22Rv1 (cell line): ENCODE measurements around the gene SETDB1.

Experiments
- CTCF ChIP-seq: fragments of 450-650 bp; IDR thresholded peaks from 2 replicates; pipeline ENCODE4 v1.5.1; 2017; ENCODE audit warnings: mild to moderate bottlenecking
- ZFX ChIP-seq: fragments of 450-650 bp; IDR thresholded peaks from 2 replicates; pipeline ENCODE4 v1.6.1; 2017; ENCODE audit warnings: antibody characterized with exemption, borderline replicate concordance

GRCh38 chr1:150906329-150906728 lies 19.8 kb upstream of the SETDB1 start:
- TF ChIP-seq CTCF, result no peak
- TF ChIP-seq ZFX, result no peak
